Astrocyte of the spinal cord (primary cell): ENCODE data around the gene LEP.
A peak's percentile ranks its signal among the peaks of the same experiment; 100 is the strongest.

Experiments used
- DNase-seq: peaks from one replicate; pipeline ENCODE4 v3.0.0; 2011; ENCODE audit warnings: low read depth, low spot score
- H3K4me3 ChIP-seq: 2 replicates; pipeline ENCODE4 v1.5.1; 2011; ENCODE audit warnings: low read depth, mild to moderate bottlenecking, low read length, moderate library complexity
- in situ Hi-C: cut with HindIII; loops from 2 replicates; pipeline ENCODE4 v1.10.0; 2017; ENCODE audit warnings: low sequenced_read_pairs
- TF ChIP-seq, protein P1 (sequence below): IDR thresholded peaks from 2 replicates; pipeline ENCODE4 v1.5.1; 2012; ENCODE audit warnings: low read depth, mild to moderate bottlenecking, low read length, inconsistent platforms

Gene LEP

DNA sequence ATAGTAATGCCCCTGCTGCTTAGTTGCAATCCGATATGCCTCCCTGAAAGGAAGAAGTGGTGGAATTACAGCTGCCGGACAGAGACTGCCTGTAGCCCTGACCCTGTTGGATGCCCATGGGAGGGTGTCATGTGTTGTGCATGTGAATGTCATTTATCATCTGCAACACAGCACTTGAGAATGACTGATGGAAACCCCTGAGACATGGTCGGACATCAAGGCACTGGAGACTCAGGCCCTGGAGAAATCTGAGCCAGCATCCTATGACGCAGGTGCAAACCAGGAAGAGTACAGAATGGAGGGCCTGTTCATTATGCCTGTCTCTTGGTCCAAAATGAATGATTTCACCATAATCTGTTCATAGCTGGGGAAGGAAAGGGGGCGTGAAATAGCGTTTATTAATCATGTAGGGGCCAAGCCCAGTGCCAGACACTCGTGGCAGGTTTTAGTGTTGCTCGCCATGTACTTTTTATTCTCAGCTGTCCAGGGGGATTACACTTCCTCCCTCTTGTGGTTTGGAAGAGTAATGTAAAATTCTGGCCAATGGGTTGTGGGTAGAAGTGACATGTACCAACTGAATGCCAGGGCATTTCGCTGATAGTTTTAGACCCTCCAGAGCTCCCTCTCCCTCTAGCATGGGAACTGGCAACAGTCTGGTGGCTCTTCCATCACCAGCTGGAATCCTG, 23.0 kb upstream of the LEP start:
- in situ Hi-C loops = loop anchor here (25.0 kb wide), 1 partner anchor 156 kb away; no protein-coding TSS in a partner anchor
- DNase-seq = no peak
- TF ChIP-seq, protein P1, sequence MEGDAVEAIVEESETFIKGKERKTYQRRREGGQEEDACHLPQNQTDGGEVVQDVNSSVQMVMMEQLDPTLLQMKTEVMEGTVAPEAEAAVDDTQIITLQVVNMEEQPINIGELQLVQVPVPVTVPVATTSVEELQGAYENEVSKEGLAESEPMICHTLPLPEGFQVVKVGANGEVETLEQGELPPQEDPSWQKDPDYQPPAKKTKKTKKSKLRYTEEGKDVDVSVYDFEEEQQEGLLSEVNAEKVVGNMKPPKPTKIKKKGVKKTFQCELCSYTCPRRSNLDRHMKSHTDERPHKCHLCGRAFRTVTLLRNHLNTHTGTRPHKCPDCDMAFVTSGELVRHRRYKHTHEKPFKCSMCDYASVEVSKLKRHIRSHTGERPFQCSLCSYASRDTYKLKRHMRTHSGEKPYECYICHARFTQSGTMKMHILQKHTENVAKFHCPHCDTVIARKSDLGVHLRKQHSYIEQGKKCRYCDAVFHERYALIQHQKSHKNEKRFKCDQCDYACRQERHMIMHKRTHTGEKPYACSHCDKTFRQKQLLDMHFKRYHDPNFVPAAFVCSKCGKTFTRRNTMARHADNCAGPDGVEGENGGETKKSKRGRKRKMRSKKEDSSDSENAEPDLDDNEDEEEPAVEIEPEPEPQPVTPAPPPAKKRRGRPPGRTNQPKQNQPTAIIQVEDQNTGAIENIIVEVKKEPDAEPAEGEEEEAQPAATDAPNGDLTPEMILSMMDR = peak; percentile 11
- no peak overlapping the region for H3K4me3 ChIP-seq

DNA sequence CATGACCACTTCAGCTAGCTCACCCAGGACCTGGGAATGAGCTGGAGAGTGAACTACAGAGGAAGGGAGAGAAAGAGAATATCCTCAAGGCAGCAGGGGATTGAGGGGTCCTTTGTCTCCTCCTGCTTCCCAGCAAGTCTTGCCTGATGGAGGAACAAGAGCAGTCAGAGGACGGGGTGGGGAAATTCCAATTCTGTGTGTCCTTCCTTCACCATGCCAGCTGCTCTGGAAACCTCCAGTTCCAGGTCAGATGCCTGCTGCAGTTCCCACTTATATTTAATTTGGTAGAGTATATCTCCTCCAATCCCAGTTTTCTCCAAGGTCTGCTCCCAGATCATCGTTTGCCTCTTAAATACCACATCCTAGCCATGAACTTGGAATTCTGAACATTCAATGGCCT, 21.4 kb upstream of the LEP start:
- in situ Hi-C loops = loop anchor here (25.0 kb wide), 1 partner anchor 157 kb away; no protein-coding TSS in a partner anchor

DNA sequence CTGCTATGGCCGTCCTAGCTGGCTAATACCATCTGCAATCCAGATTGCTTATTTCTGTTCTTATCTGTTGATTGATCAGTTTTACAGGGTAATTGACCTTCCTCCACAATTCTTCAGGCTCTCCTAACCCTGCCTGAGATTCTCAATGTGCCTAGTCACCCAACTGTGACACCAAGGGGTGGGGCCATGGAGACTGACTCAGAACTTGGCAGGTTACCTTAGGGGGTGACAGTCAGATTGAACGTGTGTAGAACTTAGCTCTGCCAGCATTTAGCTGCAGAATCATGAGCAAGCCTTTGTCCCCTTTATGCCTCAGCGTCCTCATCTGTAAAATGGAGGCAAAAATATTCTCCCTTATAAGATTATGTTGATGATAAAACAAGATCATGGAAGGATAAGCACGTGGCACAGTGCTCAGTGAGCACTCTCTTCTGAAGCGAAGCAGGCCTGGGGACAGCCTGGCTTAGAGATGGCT, 19.1 kb upstream of the LEP start:
- in situ Hi-C loops = loop anchor here (25.0 kb wide), 1 partner anchor 160 kb away; no protein-coding TSS in a partner anchor
- DNase-seq = peak; percentile 9
- H3K4me3 ChIP-seq = no peak overlapping the region
- TF ChIP-seq, protein P1 = no peak

More for the DNA sequence above, 21.4 kb upstream of the LEP start:
- H3K4me3 ChIP-seq = no peak overlapping the region
- DNase-seq = no peak
- TF ChIP-seq, protein P1 = no peak

DNA sequence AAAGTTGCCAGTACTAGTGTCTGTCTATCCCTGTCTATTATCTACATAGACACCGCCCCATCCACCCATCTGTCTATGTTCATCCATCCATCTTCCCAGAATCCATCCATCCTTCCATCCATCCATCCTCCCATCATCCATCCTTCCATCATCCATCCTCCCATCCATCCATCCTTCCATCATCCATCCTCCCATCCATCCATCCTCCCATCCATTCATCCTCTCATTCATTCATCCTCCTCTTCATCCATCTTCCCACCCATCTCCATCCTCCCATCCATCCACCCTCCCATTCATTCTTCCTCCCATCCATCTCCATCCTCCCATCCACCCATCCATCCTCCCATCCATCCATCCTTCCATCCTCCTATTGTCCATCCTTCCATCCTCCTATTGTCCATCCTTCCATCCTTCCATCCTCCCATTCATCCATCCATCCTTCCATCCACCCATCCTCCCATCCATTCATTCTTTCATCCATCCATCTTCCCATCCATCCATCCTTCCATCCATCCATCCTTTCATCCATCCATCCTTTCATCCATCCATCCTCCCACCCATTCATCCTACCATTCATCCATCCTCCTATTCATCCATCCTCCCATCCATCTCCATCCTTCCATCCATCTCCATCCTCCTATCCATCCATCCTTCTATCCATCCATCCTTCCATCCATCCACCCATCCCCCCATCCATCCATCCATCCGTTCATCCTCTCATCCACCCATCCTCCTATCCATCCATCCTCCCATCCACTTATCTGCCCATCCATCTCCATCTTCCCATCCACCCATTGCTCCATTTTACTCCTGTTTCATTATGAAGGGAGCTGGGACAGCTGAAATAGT, 14.7 kb upstream of the LEP start:
- TF ChIP-seq, protein P1 = no peak
- DNase-seq = no peak
- in situ Hi-C loops = no loop called here
- H3K4me3 ChIP-seq = no peak overlapping the region

DNA sequence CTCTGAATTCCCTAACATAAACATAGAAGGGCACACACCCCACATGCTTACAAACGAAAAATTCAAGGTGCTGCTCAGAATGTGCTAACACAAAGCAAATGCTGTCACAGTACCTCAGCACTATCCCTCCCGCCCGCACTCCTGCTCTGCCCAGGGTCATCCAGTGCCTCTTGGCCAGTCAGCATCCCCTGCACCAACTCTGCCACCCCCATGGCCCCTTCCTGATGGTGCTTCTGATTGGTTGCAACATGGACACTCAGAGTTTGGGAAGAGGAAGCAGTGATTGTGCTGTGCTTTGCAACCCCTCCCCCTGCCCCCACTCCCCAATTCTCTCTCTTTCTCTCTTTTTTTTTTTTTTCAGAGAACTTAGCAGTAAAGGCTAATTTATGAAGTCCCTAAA, 13.8 kb upstream of the LEP start:
- DNase-seq = no peak
- in situ Hi-C loops = no loop called here
- TF ChIP-seq, protein P1 = no peak
- H3K4me3 ChIP-seq = no peak overlapping the region

DNA sequence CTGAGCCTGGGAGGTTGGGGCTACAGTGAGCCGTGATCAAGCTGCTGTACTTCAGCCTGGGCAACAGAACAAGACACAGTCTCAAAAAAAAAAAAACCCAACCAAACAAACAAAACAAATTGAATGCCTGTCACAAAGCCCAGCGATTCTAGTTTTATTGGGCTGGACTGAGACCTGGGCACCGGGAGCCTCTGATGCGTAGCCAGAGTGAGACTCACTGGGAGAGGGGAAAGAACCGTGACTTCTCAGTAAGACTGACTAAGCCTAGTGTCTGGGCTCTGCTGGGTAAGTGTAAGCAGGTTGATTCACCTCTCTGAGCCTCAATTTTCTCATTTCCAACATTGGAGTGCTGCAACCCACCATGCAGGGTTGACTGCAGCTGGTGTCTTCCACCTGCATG, 10.1 kb upstream of the LEP start:
- no peak for DNase-seq
- in situ Hi-C loops = no loop called here
- TF ChIP-seq, protein P1 = no peak
- H3K4me3 ChIP-seq = no peak overlapping the region
